ENCODE measurements around the gene TRAPPC6A. TPM values are rescaled to one million over a fixed set of nuclear protein-coding genes. Genes with fewer than 3 reads are reported as not detected.
A peak's percentile ranks its signal among the peaks of the same experiment; 100 is the strongest.

The TRAPPC6A gene
- total and polyA plus RNA-seq, 9 of the 15 experiments (the other 6 are each of a cell fraction or from before 2014, with no cell fraction given), result 0.82 to 23.6 (median 11.6) TPM

- TF ChIP-seq ATF2 (CRISPR knock-in tag; IDR thresholded peaks at IDR 0.05), result no peak
- TF ChIP-seq FOS (IDR thresholded peaks at IDR 0.05; ENCODE audit: extremely low read depth, insufficient read length), result no peak
- TF ChIP-seq BCL6 (CRISPR knock-in tag; IDR thresholded peaks at IDR 0.05), result no peak
- no peak for TF ChIP-seq ZMIZ1 (IDR thresholded peaks at IDR 0.05; ENCODE audit: low read depth in 2 of 2, low read length in 2 of 2)
- TF ChIP-seq MLLT1 (IDR thresholded peaks at IDR 0.05), result no peak
- peak; percentile 99 for TF ChIP-seq MAX (CRISPR knock-in tag; IDR thresholded peaks at IDR 0.05)
- peak; percentile 11; the same call in 1 of the 2 replicates for TF ChIP-seq PHF8 (IDR thresholded peaks at IDR 0.05; ENCODE audit: borderline replicate concordance, low read length)
- TF ChIP-seq KDM2B (CRISPR knock-in tag; IDR thresholded peaks at IDR 0.05), result no peak
- no peak for TF ChIP-seq DPF2 (IDR thresholded peaks at IDR 0.05)
- TF ChIP-seq TBP (optimal IDR thresholded peaks at IDR 0.05; ENCODE audit: low read depth, low read length), result no peak
- TF ChIP-seq ZNF511 (CRISPR knock-in tag; IDR thresholded peaks at IDR 0.05), result no peak; the same call in 1 of the 2 replicates
- TF ChIP-seq NFE2L1 (tag; IDR thresholded peaks at IDR 0.05; ENCODE audit: borderline replicate concordance, low read depth), result no peak
- no peak for TF ChIP-seq TFE3 (CRISPR knock-in tag; IDR thresholded peaks at IDR 0.05)
- no peak for TF ChIP-seq ZNF561 (CRISPR knock-in tag; conservative IDR thresholded peaks at IDR 0.05)
Measured at GRCh38 chr19:45153339-45154063, 24.5 kb downstream of the TRAPPC6A start (continued).

All from K562 (cell line).